Upper lobe of right lung (tissue), 1 donor: ENCODE measurements around the gene SLC15A2. TPM values are rescaled to one million over a fixed set of nuclear protein-coding genes. Genes with fewer than 3 reads are reported as not detected.

Source experiments
- ATAC-seq: fragments of 200-7000 bp; cut with Tn5 transposase; one replicate; pipeline ENCODE4 v1.9.1; 2020; ENCODE audit warnings: mild to moderate bottlenecking, moderate library complexity
- DNase-seq: peaks from one replicate; pipeline ENCODE4 v3.0.0-alpha.2; 2020
- H3K27ac ChIP-seq: fragments of 200-600 bp; one replicate; pipeline ENCODE4 v1.8.0; 2022
- H3K27me3 ChIP-seq: fragments of 200-600 bp; one replicate; pipeline ENCODE4 v1.8.0; 2022; ENCODE audit warnings: mild to moderate bottlenecking
- H3K36me3 ChIP-seq: fragments of 200-600 bp; one replicate; pipeline ENCODE4 v1.8.0; 2022
- H3K4me1 ChIP-seq: fragments of 200-600 bp; one replicate; pipeline ENCODE4 v1.8.0; 2022
- H3K4me3 ChIP-seq: fragments of 200-600 bp; one replicate; pipeline ENCODE4 v1.8.0; 2022; ENCODE audit warnings: mild to moderate bottlenecking
- H3K9me3 ChIP-seq: fragments of 200-600 bp; one replicate; pipeline ENCODE4 v1.8.0; 2022
- intact Hi-C: fragments of 100-400 bp; cut with DNase I; formaldehyde crosslinking; loops from one replicate; pipeline ENCODE4 v1.11.0; 2022
- total RNA-seq: library from RNA; stranded (reverse); fragmentation: NEBNext Ultra II Directional; extraction: Animal tissue kit (Norgen Biotek cat#: 25700); gene quantifications from one replicate; pipeline ENCODE4 v1.2.1, GENCODE V29; 2021
- TF ChIP-seq, protein P1 (sequence below): fragments of 200-600 bp; IDR thresholded peaks from one replicate; pipeline ENCODE4 v1.8.0; 2022; ENCODE audit warnings: antibody characterized with exemption
- donor health status: DM: no; HTN: yes; CAD: no; lungs with severe emphysema.

Gene SLC15A2
- total RNA-seq, 1 donor from 2014 or later = 63.6 TPM

GRCh38 chr3:121976727-121977126 is 82.5 kb downstream of the SLC15A2 start:
- H3K9me3 ChIP-seq = no peaks in the 10 kb centered on the region
- TF ChIP-seq, protein P1, sequence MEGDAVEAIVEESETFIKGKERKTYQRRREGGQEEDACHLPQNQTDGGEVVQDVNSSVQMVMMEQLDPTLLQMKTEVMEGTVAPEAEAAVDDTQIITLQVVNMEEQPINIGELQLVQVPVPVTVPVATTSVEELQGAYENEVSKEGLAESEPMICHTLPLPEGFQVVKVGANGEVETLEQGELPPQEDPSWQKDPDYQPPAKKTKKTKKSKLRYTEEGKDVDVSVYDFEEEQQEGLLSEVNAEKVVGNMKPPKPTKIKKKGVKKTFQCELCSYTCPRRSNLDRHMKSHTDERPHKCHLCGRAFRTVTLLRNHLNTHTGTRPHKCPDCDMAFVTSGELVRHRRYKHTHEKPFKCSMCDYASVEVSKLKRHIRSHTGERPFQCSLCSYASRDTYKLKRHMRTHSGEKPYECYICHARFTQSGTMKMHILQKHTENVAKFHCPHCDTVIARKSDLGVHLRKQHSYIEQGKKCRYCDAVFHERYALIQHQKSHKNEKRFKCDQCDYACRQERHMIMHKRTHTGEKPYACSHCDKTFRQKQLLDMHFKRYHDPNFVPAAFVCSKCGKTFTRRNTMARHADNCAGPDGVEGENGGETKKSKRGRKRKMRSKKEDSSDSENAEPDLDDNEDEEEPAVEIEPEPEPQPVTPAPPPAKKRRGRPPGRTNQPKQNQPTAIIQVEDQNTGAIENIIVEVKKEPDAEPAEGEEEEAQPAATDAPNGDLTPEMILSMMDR = no peak
- no peak for DNase-seq
- no peak for ATAC-seq
- H3K4me3 ChIP-seq = no peak overlapping the region
- H3K27ac ChIP-seq = no peak overlapping the region
- H3K27me3 ChIP-seq = no peaks in the 10 kb centered on the region
- H3K4me1 ChIP-seq = no peaks in the 10 kb centered on the region
- no peaks in the 10 kb centered on the region for H3K36me3 ChIP-seq
- intact Hi-C loops = no loop called here

GRCh38 chr3:121979246-121979645 is 85.0 kb downstream of the SLC15A2 start:
- Histone ChIP-seq H3K36me3 (no peaks in the 10 kb centered on the region), H3K4me3 (no peak overlapping the region), H3K9me3 (peaks cover 9% of the 10 kb centered on the region), H3K27me3 (no peaks in the 10 kb centered on the region), H3K4me1 (no peaks in the 10 kb centered on the region), H3K27ac (no peak overlapping the region)
- TF ChIP-seq, protein P1 = no peak
- DNase-seq = no peak
- intact Hi-C loops = no loop called here
- ATAC-seq = no peak

DNA sequence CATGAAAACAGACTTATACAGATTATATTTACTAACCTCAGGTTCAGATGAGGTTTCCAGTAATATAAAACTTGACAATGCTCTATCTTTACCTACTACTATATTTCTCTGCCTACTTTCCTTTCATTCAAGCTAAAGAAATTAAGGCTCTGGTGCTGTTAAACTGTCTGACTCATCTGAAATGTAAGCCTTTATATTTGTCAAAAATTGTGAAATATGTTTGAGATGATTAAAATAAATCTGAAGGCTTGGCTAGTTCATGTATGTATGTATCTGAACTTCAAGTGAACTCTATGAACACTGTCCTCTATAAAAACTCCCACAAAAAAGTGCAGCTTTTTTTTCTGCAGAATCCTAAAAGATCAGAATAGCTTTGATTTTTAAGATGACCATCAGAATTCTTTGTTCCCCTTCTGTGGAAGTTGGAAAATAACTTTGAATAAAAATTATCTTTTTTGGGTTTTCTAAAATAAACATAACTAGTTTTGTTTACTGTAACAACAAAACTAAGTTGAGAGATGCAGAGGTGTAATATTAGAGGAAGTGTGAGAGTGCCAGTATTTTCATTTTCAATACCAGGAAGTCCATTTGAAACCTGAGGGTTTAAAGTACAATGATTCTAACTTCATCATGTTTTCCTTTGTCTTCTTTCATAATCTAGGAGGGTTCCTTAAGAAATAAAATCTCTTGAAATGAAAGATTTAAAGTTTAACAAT is 85.7 kb downstream of the SLC15A2 start:
- intact Hi-C loops = no loop called here
- Histone ChIP-seq H3K4me3 (no peak overlapping the region), H3K36me3 (no peaks in the 10 kb centered on the region), H3K9me3 (peaks cover 9% of the 10 kb centered on the region), H3K27ac (no peak overlapping the region), H3K27me3 (no peaks in the 10 kb centered on the region), H3K4me1 (no peaks in the 10 kb centered on the region)
- no peak for DNase-seq
- no peak for ATAC-seq
- TF ChIP-seq, protein P1 = no peak

GRCh38 chr3:121980450-121980796 is 86.2 kb downstream of the SLC15A2 start:
- H3K4me3 ChIP-seq = no peak overlapping the region
- H3K27me3 ChIP-seq = no peaks in the 10 kb centered on the region
- intact Hi-C loops = no loop called here
- ATAC-seq (no peak), DNase-seq (no peak)
- H3K36me3 ChIP-seq = no peaks in the 10 kb centered on the region
- TF ChIP-seq, protein P1 = no peak
- H3K9me3 ChIP-seq = peaks cover 9% of the 10 kb centered on the region
- no peak overlapping the region for H3K27ac ChIP-seq
- no peaks in the 10 kb centered on the region for H3K4me1 ChIP-seq

- Histone ChIP-seq H3K27ac (no peak overlapping the region), H3K4me3 (no peak overlapping the region), H3K27me3 (no peaks in the 10 kb centered on the region), H3K9me3 (peaks cover 9% of the 10 kb centered on the region), H3K4me1 (no peaks in the 10 kb centered on the region), H3K36me3 (no peaks in the 10 kb centered on the region)
- intact Hi-C loops = no loop called here
- no peak for ATAC-seq
- no peak for DNase-seq
- TF ChIP-seq, protein P1 = no peak
Measured at GRCh38 chr3:121981473-121981872, 87.3 kb downstream of the SLC15A2 start.

GRCh38 chr3:121985846-121986245 is 91.6 kb downstream of the SLC15A2 start:
- H3K4me1 ChIP-seq = no peaks in the 10 kb centered on the region
- intact Hi-C loops = no loop called here
- H3K36me3 ChIP-seq = no peaks in the 10 kb centered on the region
- no peak overlapping the region for H3K27ac ChIP-seq
- ATAC-seq = no peak
- peaks cover 9% of the 10 kb centered on the region for H3K9me3 ChIP-seq
- H3K4me3 ChIP-seq = no peak overlapping the region
- no peak for DNase-seq
- H3K27me3 ChIP-seq = no peaks in the 10 kb centered on the region
- TF ChIP-seq, protein P1 = no peak
